HL-60 (cell line): ENCODE data around the gene DEDD.

Experiments
- DNase-seq, 2 experiments: peaks; one replicate each; pipeline ENCODE4 v3.0.0-alpha.2; 2010 to 2020; ENCODE audit warnings: low read depth in 1 of 2, low spot score in 1 of 2
- H3K27ac ChIP-seq: fragments of 250-450 bp; sonication (Bioruptor Pico); replicated peaks from 2 replicates; pipeline ENCODE4 v1.5.1; 2020; ENCODE audit warnings: mild to moderate bottlenecking, moderate library complexity
- H3K27me3 ChIP-seq: fragments of 250-450 bp; sonication (Bioruptor Pico); 2 replicates; pipeline ENCODE4 v1.5.1; 2021; ENCODE audit warnings: mild to moderate bottlenecking, moderate library complexity; ENCODE audit not compliant: insufficient read depth, poor library complexity, severe bottlenecking
- H3K4me3 ChIP-seq: replicated peaks from 2 replicates; pipeline ENCODE4 v1.5.1; 2011; ENCODE audit warnings: mild to moderate bottlenecking, control low read depth, low read length; ENCODE audit not compliant: insufficient read depth
- GABPA ChIP-seq: IDR thresholded peaks from 2 replicates; pipeline ENCODE4 v1.6.1; 2012; ENCODE audit warnings: low read depth
- POLR2AphosphoS5 ChIP-seq: IDR thresholded peaks from 2 replicates; pipeline ENCODE4 v1.6.1; 2012; ENCODE audit warnings: low read depth
- SPI1 ChIP-seq: IDR thresholded peaks from 2 replicates; pipeline ENCODE4 v1.6.1; 2012; ENCODE audit warnings: low read depth, mild to moderate bottlenecking, borderline replicate concordance
- TF ChIP-seq, protein P1 (sequence below): IDR thresholded peaks from one replicate; pipeline ENCODE4 v1.5.1; 2011; ENCODE audit warnings: low read length, control low read depth, inconsistent platforms; ENCODE audit not compliant: insufficient read depth
- TF ChIP-seq, protein P2 (sequence below): IDR thresholded peaks from 2 replicates; pipeline ENCODE4 v1.6.1; 2012; ENCODE audit warnings: low read depth; ENCODE audit not compliant: insufficient replicate concordance

Gene DEDD

DNA sequence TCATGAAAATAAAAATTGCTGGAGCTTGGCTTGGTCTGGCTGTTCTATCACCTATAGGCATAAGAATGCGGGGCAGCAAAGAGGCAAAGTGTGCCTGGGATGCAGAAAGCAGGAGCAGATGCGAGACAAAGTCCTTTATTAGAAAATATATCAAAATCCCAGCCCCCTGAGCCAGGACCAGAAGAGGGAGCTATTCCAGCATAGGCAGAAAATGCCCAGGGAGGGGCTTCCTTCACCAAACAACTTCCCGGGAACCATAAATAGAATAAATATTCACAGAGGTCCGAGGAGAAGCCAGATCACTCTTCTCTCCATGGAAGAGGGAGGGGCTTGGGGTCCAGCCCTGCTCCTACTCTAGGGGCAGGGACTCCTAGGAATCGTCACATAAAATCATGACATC is 38.7 kb upstream of the DEDD start:
- no peak for DNase-seq
- TF ChIP-seq, protein P1, sequence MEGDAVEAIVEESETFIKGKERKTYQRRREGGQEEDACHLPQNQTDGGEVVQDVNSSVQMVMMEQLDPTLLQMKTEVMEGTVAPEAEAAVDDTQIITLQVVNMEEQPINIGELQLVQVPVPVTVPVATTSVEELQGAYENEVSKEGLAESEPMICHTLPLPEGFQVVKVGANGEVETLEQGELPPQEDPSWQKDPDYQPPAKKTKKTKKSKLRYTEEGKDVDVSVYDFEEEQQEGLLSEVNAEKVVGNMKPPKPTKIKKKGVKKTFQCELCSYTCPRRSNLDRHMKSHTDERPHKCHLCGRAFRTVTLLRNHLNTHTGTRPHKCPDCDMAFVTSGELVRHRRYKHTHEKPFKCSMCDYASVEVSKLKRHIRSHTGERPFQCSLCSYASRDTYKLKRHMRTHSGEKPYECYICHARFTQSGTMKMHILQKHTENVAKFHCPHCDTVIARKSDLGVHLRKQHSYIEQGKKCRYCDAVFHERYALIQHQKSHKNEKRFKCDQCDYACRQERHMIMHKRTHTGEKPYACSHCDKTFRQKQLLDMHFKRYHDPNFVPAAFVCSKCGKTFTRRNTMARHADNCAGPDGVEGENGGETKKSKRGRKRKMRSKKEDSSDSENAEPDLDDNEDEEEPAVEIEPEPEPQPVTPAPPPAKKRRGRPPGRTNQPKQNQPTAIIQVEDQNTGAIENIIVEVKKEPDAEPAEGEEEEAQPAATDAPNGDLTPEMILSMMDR, result no peak
- no peak for TF ChIP-seq POLR2AphosphoS5
- H3K4me3 ChIP-seq, result no peak overlapping the region
- H3K27ac ChIP-seq, result no peak overlapping the region
- no peaks in the 10 kb centered on the region for H3K27me3 ChIP-seq

DNA sequence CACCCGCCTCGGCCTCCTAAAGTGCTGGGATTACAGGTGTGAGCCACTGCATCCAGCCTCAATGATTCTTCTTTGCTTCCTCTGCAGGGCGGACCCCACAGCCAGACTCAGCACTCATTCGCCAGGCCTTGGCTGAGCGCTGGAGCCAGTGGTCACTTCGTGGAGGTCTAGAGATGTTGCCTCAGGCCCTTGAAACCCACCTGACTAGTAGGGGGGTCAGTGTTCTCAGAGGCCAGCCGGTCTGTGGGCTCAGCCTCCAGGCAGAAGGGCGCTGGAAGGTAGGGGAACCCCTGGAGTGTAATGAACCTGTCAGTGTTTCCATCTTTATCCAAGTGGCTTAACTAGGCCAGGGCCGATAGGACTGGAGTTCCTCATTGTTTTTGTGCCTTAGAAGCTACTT is 36.4 kb upstream of the DEDD start:
- TF ChIP-seq, protein P1, result no peak
- TF ChIP-seq POLR2AphosphoS5 (no peak), SPI1 (no peak), GABPA (no peak)
- TF ChIP-seq, protein P2, sequence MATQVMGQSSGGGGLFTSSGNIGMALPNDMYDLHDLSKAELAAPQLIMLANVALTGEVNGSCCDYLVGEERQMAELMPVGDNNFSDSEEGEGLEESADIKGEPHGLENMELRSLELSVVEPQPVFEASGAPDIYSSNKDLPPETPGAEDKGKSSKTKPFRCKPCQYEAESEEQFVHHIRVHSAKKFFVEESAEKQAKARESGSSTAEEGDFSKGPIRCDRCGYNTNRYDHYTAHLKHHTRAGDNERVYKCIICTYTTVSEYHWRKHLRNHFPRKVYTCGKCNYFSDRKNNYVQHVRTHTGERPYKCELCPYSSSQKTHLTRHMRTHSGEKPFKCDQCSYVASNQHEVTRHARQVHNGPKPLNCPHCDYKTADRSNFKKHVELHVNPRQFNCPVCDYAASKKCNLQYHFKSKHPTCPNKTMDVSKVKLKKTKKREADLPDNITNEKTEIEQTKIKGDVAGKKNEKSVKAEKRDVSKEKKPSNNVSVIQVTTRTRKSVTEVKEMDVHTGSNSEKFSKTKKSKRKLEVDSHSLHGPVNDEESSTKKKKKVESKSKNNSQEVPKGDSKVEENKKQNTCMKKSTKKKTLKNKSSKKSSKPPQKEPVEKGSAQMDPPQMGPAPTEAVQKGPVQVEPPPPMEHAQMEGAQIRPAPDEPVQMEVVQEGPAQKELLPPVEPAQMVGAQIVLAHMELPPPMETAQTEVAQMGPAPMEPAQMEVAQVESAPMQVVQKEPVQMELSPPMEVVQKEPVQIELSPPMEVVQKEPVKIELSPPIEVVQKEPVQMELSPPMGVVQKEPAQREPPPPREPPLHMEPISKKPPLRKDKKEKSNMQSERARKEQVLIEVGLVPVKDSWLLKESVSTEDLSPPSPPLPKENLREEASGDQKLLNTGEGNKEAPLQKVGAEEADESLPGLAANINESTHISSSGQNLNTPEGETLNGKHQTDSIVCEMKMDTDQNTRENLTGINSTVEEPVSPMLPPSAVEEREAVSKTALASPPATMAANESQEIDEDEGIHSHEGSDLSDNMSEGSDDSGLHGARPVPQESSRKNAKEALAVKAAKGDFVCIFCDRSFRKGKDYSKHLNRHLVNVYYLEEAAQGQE, result no peak
- Histone ChIP-seq H3K27ac (no peak overlapping the region), H3K27me3 (no peaks in the 10 kb centered on the region), H3K4me3 (no peak overlapping the region)
- no peak for DNase-seq

DNA sequence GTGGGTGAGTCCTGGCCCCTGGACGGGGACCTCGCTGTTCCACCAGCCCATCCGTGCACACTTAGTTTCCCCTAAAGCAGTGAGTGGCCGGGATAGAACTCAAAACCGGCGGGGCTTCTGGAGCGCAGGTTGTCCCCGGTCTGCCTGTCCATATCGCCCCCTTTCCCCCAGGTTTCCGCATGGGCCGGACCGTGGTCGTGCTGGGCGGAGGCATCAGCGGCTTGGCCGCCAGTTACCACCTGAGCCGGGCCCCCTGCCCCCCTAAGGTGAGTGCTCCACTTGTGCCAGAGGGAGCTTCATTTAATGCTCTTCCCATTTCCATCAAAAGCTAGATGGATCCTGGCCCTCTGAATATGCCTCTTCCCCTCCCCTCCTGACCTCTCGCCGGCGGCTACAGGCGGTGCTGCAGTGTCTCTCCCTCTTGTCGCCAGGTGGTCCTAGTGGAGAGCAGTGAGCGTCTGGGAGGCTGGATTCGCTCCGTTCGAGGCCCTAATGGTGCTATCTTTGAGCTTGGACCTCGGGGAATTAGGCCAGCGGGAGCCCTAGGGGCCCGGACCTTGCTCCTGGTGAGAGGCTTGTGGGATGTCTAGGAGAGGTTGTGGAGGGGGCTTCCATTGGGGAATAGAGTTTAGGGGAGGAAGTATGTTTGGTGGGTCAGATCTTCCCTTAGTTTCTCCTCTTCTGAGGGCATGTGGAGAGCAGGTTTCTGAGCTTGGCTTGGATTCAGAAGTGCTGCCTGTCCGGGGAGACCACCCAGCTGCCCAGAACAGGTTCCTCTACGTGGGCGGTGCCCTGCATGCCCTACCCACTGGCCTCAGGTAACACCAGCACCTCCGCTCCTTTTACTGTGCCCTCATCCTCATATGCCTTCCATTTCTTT is 34.4 kb upstream of the DEDD start:
- peak in 1 of 2 experiments; percentile 15 for DNase-seq
- Histone ChIP-seq H3K27me3 (no peaks in the 10 kb centered on the region), H3K27ac (peak overlapping the region; percentile 88), H3K4me3 (peak overlapping the region; percentile 77)
- TF ChIP-seq, protein P2, result no peak
- TF ChIP-seq GABPA (no peak), SPI1 (no peak), POLR2AphosphoS5 (no peak)
- TF ChIP-seq, protein P1, result no peak
